CD4-positive, alpha-beta T cell treated with Interleukin-4 for 1 hour (primary cell): Measurements from ENCODE around the gene SLC35B1.

ENCODE experiments used
- DNase-seq, 2 donors: peaks; one replicate each; pipeline ENCODE4 v3.0.0-alpha.2; 2020 to 2022

Gene SLC35B1

GRCh38 chr17:49707608-49708514 is at the start of gene SLC35B1:
SLC35B1 (minus strand) TSS chr17:49707964; CDS start chr17:49707833, 131 bp downstream.
- peak; percentile 99 for DNase-seq

GRCh38 chr17:49757151-49757777 is 49.5 kb upstream of the SLC35B1 start:
- DNase-seq: no peak

GRCh38 chr17:49756323-49757150 is 48.8 kb upstream of the SLC35B1 start:
- no peak for DNase-seq

- DNase-seq: no peak
These were observed 48.0 kb upstream of the SLC35B1 start for GRCh38 chr17:49755663-49756283.

GRCh38 chr17:49753959-49754391 is 46.2 kb upstream of the SLC35B1 start:
- no peak for DNase-seq

GRCh38 chr17:49752508-49752907 is 44.7 kb upstream of the SLC35B1 start:
- DNase-seq: no peak

- DNase-seq: no peak
These were observed 42.0 kb upstream of the SLC35B1 start for GRCh38 chr17:49749730-49750129.

GRCh38 chr17:49748791-49749190 is 41.0 kb upstream of the SLC35B1 start:
- DNase-seq: peak; percentile 63 to 76

GRCh38 chr17:49748223-49748622 is 40.5 kb upstream of the SLC35B1 start:
- DNase-seq: peak in 1 of 2 donors; percentile 58

- no peak for DNase-seq
These were observed 39.9 kb upstream of the SLC35B1 start for GRCh38 chr17:49747632-49748031.

GRCh38 chr17:49746791-49747490 is 39.2 kb upstream of the SLC35B1 start:
- DNase-seq: peak; percentile 48 to 78

GRCh38 chr17:49745175-49746139 is 37.7 kb upstream of the SLC35B1 start:
- DNase-seq: no peak

GRCh38 chr17:49742166-49742638 is 34.4 kb upstream of the SLC35B1 start:
- DNase-seq: peak in 1 of 2 donors; percentile 54

GRCh38 chr17:49741692-49742076 is 33.9 kb upstream of the SLC35B1 start:
- no peak for DNase-seq

- peak in 1 of 2 donors; percentile 35 for DNase-seq
These were observed 33.4 kb upstream of the SLC35B1 start for GRCh38 chr17:49741009-49741691.

GRCh38 chr17:49739641-49740271 is 32.0 kb upstream of the SLC35B1 start:
- DNase-seq: peak; percentile 96 to 97

GRCh38 chr17:49738456-49739163 is 30.8 kb upstream of the SLC35B1 start:
- DNase-seq: no peak
